A673 (cell line): ENCODE data around the gene P2RX1. TPM values are rescaled to one million over a fixed set of nuclear protein-coding genes. Genes with fewer than 3 reads are reported as not detected.

Experiments used
- BruUV-seq: library from RNA; stranded (reverse); fragments of 400-500 nt; replicated peaks from 2 replicates; lab custom pipeline; 2021; lab: Mats Ljungman, UMichigan
- CTCF ChIA-PET: fragments of 300-600 bp; sonication (Branson Sonifier 250); formaldehyde crosslinking; loops from one replicate; lab custom pipeline; 2022; ENCODE audit warnings: antibody characterized with exemption; lab: Charles Lee
- POLR2A ChIA-PET: fragments of 300-600 bp; sonication (Branson Sonifier 250); formaldehyde crosslinking; loops from one replicate; lab custom pipeline; 2022; ENCODE audit warnings: antibody characterized with exemption; ENCODE audit not compliant: low non-redundant PET; lab: Charles Lee
- DNase-seq: peaks from one replicate; pipeline ENCODE4 v3.0.0-alpha.2; 2015; ENCODE audit warnings: low spot score
- H3K27ac ChIP-seq: fragments of 200-600 bp; sonication (generic); 2 replicates; pipeline ENCODE4 v1.5.1; 2016; ENCODE audit warnings: mixed run types, low read depth, mild to moderate bottlenecking, mixed read lengths, antibody characterized with exemption, low read length; ENCODE audit not compliant: poor library complexity, severe bottlenecking
- H3K27me3 ChIP-seq: fragments of 200-600 bp; sonication (generic); replicated peaks from 2 replicates; pipeline ENCODE4 v1.6.1; 2017; ENCODE audit warnings: mixed run types, low read depth, mild to moderate bottlenecking, mixed read lengths, antibody characterized with exemption, low read length; ENCODE audit not compliant: insufficient read depth, poor library complexity
- H3K36me3 ChIP-seq: fragments of 200-600 bp; sonication (generic); 2 replicates; pipeline ENCODE4 v1.6.1; 2016; ENCODE audit warnings: mixed run types, mild to moderate bottlenecking, mixed read lengths, antibody characterized with exemption, low read length; ENCODE audit not compliant: insufficient read depth, poor library complexity, severe bottlenecking
- H3K4me1 ChIP-seq: fragments of 200-600 bp; sonication (generic); 2 replicates; pipeline ENCODE4 v1.6.1; 2017; ENCODE audit warnings: mixed run types, mild to moderate bottlenecking, mixed read lengths, antibody characterized with exemption, low read length; ENCODE audit not compliant: insufficient read depth, poor library complexity, severe bottlenecking
- H3K4me3 ChIP-seq: fragments of 200-600 bp; sonication (generic); 2 replicates; pipeline ENCODE4 v1.5.1; 2016; ENCODE audit warnings: low read depth, mixed run types, mild to moderate bottlenecking, mixed read lengths, low read length; ENCODE audit not compliant: poor library complexity, severe bottlenecking
- H3K9me3 ChIP-seq: fragments of 200-600 bp; sonication (generic); 2 replicates; pipeline ENCODE4 v1.6.1; 2016; ENCODE audit warnings: mixed run types, low read depth, mild to moderate bottlenecking, mixed read lengths, antibody characterized with exemption, low read length; ENCODE audit not compliant: poor library complexity, severe bottlenecking
- EZH2 ChIP-seq: fragments of 200-600 bp; sonication (generic); IDR thresholded peaks from 2 replicates; pipeline ENCODE4 v1.6.1; 2017; ENCODE audit warnings: borderline replicate concordance, low read depth, mild to moderate bottlenecking, mixed read lengths, antibody characterized with exemption, low read length; ENCODE audit not compliant: poor library complexity, severe bottlenecking
- intact Hi-C: fragments of 100-400 bp; cut with micrococcal nuclease; formaldehyde crosslinking; loops from one replicate; pipeline ENCODE4 v1.10.0; 2022; ENCODE audit not compliant: unreplicated experiment
- total RNA-seq: library from RNA; stranded (reverse); gene quantifications from 2 replicates; pipeline ENCODE4 v1.2.3, GENCODE V29; 2021
- TF ChIP-seq, protein P1 (sequence below): fragments of 300-800, 200-600 bp; sonication (generic); conservative IDR thresholded peaks from 2 replicates; pipeline ENCODE4 v1.5.1; 2017; ENCODE audit warnings: low read depth, mild to moderate bottlenecking, antibody characterized with exemption, low read length, moderate library complexity, mixed read lengths

The P2RX1 gene
- total RNA-seq, 1 experiment from 2014 or later: 0.24 TPM

DNA sequence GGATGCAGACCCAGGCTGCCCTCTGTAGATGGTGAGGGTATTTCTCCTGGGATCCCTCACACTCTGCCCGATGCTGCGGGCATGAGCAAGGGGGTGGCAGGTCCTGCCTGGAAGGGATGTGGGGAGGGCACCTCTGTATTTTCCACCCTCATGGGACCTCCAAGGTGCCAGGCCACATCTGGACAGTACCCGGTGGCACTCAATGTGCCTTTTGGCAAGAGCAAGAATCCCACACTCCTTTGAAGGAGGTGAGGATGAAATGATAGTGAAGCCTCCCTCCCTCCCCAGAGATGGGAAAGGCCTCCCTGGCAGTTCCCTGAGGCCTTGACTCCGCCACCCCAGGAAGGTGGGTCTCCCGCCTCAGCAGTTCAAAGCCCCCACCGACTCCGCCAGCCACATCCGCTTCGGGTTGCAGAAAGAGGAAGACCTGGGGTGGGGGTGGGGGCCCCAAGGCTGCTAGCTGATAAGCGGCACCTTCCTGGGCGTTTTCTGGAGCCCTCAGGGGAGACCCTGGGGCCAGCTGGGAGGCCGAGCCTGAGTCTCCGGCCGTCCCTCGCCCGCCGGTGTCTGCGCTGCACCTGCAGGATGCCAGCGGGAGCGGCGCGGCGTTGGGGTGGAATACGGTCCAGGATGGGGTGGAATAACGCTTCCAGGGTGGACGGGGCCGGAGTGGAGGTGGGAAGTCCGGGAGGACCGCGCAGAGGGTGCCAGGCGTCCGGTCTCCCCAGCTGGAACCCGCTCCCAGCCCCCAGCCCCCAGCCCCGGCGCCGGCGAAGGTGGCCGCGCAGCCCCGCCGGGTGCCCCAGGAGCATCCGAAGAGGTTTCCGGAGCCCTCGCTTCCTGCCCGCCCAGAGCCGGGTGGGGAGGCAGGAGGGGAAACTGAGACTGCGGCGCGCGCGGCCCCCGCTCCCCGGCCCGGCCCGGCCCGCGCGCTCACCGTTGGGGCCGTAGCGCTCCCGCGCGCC is 47.3 kb upstream of the P2RX1 start:
- POLR2A ChIA-PET: no interaction called here
- intact Hi-C loops: no loop called here
- no peaks in the 10 kb centered on the region for H3K36me3 ChIP-seq
- H3K4me1 ChIP-seq: no peaks in the 10 kb centered on the region
- no peak for DNase-seq
- peaks cover 44% of the 10 kb centered on the region for H3K27me3 ChIP-seq
- CTCF ChIA-PET: interaction anchor here (0.6 kb wide), 1 partner anchor 17 kb away, joined by 4 read pairs; no protein-coding TSS in a partner anchor
- TF ChIP-seq, protein P1, sequence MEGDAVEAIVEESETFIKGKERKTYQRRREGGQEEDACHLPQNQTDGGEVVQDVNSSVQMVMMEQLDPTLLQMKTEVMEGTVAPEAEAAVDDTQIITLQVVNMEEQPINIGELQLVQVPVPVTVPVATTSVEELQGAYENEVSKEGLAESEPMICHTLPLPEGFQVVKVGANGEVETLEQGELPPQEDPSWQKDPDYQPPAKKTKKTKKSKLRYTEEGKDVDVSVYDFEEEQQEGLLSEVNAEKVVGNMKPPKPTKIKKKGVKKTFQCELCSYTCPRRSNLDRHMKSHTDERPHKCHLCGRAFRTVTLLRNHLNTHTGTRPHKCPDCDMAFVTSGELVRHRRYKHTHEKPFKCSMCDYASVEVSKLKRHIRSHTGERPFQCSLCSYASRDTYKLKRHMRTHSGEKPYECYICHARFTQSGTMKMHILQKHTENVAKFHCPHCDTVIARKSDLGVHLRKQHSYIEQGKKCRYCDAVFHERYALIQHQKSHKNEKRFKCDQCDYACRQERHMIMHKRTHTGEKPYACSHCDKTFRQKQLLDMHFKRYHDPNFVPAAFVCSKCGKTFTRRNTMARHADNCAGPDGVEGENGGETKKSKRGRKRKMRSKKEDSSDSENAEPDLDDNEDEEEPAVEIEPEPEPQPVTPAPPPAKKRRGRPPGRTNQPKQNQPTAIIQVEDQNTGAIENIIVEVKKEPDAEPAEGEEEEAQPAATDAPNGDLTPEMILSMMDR: no peak
- peak; percentile 85 for TF ChIP-seq EZH2
- no peaks in the 10 kb centered on the region for H3K9me3 ChIP-seq
- H3K4me3 ChIP-seq: peak overlapping the region; percentile 47
- H3K27ac ChIP-seq: no peak overlapping the region
- BruUV-seq: no TSS peak

DNA sequence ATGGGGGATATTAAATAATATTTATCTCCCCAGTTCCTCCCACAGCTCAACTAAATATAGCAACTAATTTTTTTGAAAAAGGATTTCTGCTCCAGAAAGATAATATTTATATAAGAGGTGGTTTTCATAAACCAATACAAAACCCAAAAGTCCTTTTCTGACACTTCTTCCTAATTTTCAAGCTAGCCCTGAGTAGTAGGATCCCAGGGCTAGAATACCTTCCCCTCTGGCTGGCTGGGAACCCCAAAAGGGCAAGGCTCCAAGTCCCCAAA is 46.6 kb upstream of the P2RX1 start:
- ChIA-PET CTCF (no interaction called here), POLR2A (no interaction called here)
- Histone ChIP-seq H3K4me3 (no peak overlapping the region), H3K4me1 (no peaks in the 10 kb centered on the region), H3K27me3 (peaks cover 44% of the 10 kb centered on the region), H3K27ac (no peak overlapping the region), H3K9me3 (no peaks in the 10 kb centered on the region), H3K36me3 (no peaks in the 10 kb centered on the region)
- no TSS peak for BruUV-seq
- DNase-seq: no peak
- peak; percentile 14 for TF ChIP-seq EZH2
- TF ChIP-seq, protein P1: no peak
- intact Hi-C loops: no loop called here

DNA sequence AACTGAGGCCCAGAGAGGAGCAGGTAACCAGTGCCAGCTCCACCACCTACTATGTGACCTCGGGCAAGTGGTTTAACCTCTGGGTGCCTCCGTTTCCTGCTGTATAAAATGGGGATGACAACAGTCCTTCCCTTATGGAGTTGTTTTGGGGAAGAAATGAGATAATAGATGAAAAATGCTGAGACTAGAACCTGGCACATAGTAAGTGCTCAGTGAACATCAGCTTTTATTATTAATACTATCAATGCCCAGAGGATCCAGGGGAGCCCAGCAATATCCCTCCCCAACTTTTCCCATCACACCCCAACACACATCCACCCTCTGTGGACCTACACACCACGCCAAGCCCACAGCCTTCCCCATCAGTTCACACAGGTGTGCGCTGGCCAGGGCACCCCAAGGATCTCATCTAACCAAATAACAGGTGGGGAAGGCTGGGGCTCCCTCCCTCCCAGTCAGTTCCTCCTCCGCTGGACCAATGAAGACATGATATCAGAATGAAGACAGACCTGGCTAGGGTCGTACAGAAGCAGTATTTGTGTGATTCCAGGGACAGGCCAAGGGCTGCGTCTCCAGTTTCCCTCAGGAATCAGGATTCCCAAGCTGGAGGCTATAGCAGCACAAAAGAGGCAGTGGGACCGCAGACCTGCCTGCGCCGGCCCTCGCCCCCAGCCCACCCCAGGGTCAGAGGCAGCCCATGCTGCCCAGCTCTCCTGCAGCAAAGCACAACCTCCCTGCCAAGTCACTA is 46.1 kb upstream of the P2RX1 start:
- CTCF ChIA-PET: no interaction called here
- intact Hi-C loops: no loop called here
- no peaks in the 10 kb centered on the region for H3K9me3 ChIP-seq
- no peak overlapping the region for H3K4me3 ChIP-seq
- H3K27ac ChIP-seq: no peak overlapping the region
- BruUV-seq: no TSS peak
- H3K27me3 ChIP-seq: peaks cover 44% of the 10 kb centered on the region
- no peak for DNase-seq
- POLR2A ChIA-PET: no interaction called here
- no peaks in the 10 kb centered on the region for H3K4me1 ChIP-seq
- TF ChIP-seq, protein P1: no peak
- TF ChIP-seq EZH2: no peak
- no peaks in the 10 kb centered on the region for H3K36me3 ChIP-seq
